ENCODE results near the gene LCAT. TPM values are rescaled to one million over a fixed set of nuclear protein-coding genes. Genes with fewer than 3 reads are reported as not detected.
"Not testable (repeated sequence)": the region's sequence is repeated elsewhere in the genome, so short reads cannot be mapped to it uniquely, and the experiment has no call there.

The LCAT gene
- total RNA-seq, 1 donor from 2014 or later = 6.5 TPM

DNA sequence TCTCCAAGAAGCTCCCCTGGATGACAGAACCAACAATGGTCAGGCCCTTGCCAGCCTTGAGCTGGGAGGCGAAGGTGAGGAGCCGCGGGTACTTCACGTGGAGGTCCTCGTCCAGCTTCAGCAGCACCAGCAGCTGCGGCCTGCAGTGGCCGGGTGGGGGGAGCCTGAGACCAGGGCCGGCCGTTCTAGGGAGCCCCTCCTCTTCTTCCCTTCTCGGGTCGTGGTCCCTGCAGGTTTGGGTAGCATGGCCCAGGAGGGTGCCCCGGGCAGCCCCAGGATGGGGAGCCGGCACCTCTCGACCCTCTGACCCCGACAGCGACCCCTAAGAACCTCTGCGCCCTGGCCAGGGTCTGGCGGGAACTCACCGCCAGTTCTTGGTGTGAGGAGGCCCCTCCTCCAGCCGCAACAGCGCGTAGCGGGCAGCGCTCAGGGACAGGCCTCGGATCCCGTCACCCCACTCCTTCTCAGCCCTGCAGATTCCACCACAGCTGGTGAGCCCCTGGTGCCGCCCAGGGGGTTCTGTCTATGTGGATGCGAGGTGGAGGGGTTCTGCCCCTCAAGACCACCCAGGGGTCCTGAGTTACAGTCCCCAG is 3.1 kb upstream of the LCAT start:
- no peak for DNase-seq

DNA sequence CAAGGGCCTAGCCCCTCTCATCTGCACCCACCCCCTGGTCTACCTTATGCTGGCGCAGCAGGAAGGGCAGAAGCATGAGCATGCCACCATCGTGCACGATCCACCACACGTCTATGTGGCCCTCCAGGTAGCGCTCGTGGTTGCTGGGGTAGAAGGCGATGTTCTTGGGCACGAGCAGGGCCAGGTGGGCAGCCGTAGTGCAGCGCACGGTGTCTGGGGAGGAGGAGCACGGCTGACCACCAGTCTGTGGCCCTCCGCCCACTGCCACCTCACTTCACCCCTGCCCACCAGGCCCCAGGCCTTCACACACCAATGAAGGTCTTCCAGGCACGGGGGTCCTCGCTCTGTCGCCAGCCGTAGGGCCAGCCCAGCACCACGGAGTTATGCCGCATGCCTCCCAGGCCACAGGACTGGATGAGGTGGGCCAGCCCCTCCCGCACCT is 2.2 kb upstream of the LCAT start:
- no peak for DNase-seq

DNA sequence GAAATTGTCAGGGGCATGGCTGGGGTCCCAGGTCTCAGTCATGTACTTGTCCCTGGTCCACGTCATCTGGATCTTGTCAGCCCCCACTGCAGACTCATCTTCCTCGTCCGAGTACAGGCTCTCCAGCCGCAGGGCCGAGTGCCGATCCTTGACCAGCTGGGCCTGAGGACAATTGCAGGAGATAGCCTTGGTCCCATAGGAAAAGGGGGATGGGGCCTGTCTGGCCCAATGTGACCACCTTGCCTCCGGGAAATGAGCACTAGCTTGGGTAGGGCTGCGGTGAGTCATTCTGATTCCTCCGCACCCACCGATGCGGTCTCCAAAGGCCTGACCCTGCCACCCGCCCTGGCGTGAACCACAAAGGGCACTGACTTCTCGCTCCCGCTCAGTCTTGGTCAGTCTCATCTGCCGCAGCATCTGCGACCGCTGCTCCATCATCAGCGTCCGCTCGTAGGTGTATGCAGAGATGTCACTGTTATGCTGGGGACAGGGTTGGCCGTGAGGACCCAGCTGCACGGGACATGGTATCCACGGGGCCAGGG is 1.5 kb upstream of the LCAT start:
- DNase-seq = no peak

DNA sequence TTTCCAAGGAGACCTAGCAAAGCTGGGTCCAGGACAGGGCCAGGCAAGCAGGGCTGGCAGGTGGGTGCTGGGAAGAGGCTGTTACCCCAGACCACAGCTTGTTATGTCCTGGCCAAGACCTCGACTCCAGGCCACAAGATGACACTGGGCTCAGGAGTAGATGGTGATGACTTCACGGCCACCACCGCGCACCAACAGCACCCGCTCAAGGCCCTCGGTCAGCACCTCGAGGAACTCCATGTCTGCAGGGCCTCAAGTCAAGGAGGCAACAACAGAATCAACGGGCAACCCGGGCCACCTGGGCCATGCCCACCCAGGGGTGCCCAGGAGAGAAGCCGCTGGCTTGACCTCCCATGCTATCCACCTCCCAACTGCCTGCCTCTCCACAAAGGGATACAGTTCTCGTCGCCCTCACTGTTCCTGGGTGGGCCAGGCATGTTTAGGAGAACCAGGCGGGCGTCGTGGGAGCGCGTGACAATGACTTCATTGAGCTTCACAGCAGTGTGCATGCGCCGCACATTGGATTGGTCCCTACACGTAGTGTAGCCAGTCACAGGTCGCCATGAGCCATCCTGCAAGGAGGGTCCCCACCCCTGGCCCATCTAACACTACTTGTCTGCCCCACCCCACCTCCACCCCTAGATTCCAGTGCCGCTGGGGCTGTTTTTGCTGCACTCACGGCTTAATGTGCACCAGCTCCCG is 921 bp upstream of the LCAT start:
- no peak for DNase-seq

DNA sequence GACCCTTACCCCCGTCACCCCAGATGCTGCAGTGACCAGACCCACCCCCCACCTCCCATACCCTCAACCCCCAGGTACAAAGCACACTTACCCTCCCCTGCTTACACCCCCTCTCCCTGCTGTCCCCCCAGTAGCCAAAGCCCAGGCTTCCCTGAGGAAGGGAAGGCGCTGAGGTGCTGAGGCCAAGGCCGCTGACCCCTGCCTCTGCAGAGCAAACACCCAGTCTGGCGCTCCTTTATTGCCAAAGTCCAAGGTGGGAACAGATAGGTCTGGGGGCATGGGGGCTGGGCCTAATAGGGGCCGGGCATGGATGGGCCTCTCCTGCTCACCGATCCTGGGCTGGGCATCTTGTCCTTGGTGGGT is 683 bp downstream of the LCAT start:
- DNase-seq = no peak

DNA sequence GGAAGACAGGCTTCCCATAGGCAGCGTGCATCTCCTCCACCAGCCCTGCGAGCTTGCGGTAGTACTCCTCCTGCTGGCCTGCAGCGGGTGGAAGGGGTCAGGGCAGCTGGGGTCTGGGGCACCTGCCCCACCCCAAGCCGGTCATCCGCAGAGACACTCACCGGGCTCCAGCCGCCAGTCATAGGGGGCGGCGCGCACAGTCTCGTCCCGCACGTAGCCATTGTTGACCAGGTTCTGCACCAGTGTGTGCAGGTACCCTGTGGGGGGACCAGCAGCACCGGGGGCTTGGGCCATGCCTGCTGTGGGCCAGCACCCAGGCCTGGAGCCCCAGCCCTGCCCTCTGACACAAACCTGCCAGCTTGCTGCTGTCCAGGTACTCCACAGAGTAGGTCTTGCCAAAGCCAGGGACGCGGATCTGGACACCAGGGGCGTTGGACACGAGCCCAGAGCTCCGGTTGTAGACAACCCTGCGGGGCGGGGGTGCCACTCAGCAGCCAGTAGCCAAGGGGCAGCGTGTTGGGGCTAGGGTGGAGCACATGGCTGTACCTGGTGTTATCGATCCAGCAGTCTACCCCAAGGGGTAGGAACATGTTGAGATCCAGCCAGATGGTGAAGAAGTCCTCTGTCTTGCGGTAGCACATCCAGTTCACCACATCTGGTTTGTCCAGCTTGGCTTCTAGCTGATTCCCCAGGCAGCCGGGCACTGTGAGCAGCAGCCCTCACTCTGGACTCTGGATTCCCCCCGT is 1.2 kb downstream of the LCAT start:
- DNase-seq = no peak

DNA sequence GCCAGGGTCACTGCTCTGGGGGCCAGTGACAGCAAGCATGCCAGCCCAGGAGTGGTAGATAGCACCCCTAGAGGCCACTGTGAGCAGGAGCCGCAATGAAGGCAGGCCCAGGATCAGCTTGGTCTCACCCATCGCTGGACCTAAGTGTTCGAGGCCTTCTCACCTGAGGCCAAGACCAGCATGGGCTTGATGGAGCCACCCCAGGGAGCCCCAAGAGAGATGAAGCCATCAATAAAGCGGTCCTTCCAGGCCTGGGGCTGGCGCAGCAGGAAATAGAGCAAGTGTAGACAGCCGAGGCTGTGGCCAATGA is 1.8 kb downstream of the LCAT start:
- DNase-seq = peak; percentile 68

DNA sequence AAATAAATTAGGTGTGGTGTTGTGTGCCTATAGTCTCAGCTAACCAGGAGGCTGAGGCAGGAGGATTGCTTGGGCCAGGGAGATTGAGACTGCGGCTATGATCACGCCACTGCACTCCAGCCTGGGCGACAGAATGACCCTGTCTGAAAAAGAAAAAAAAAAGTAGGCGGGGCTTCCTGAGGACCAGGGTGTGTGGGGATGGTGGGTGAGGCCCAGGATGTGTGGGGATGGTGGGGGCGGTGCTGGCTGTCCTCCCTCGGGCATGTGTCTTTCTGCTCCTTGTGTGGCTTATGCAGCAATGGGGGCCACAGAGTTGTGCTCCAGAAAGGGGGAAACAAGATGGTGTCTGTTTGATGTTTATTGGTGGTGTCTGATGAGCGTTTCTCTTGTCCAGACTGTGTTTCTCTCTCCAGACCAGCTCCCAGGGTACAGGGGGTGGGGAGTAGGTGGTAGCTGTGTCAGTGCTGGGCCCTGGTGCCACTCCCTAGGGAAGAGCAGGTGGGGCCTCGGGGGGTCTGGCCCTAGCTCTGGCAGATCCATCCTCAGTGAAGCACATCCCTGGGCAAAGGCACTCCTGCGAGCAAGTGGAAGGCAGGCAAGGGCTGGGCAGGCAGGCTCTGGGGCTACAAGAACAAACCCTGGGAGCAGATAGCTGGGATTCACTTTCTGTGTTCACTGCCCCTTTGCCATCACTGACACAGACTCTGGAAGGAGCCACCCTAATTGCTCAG is 2.3 kb downstream of the LCAT start:
- DNase-seq = no peak

DNA sequence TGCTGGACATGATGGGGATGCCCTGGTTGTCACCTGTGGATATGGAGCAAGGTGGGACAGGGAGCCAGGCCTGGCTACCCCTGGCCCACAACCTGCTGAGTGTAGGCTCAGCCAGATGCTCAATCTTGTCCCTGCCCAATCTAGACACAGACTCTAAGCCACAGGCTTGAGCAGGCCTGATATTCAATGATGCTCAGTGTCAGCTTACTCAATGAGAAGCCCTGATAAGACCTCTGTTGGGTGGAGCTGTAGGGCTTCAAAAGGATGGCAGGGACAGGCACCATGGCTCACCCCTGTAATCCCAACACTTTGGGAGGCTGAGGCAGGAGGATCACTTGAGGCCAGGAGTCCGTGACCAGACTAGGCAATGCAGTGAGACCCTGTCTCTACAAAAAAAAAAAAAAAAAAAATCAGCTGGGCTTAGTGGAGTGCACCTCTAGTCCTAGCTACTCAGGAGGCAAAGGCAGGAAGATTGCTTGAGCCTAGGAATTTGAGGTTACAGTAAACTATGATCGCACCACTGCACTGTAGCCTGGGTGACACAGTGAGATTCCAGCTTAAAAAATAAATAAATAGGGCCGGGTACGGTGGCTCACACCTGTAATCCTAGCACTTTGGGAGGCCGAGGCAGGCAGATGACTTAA is 3.4 kb downstream of the LCAT start:
- DNase-seq = no peak

DNA sequence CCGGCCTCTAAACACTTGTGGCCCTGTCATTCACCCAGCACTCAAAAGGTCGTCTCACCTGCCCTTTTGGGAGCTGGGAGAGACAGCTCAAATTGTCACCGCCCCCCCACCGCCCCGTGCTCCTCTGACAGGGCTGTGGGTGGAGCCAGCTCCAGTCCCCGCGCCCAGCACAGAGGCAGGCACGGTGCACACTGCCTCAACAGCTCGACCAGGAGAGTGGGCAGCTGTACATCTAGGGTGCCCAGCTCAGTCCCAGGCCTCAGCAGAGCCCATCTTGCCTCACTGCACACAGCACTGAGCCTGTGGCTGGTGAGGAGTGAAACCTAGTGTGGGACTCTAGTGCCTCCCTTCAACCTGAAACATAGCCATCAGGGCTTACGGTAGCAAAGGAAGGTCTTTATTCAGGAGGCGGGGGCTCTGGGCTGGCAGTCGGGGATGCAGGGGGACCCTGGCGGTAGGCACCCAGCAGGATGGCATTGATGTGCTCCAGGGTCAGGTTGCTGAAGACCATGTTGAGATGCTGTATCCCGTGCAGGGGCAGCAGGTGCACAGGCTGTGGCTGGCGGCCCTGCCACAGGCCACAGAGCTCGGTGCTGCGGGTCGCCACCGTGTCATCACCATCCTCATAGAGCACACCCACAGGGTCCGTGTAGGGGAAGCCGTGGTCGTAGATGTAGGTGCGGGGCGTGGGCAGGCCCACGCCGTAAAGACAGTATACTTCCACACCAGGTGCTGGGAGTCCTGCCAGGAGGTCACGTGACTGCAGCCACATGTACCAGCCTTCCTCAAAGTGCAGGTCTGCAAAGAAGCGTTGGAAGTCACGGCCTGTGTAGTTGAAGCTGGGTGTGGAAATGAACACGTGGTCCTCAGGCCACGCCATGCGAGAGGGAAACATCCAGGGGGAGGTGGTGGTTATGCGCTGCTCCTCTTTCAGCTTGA is 4.1 kb downstream of the LCAT start:
- no peak for DNase-seq

DNA sequence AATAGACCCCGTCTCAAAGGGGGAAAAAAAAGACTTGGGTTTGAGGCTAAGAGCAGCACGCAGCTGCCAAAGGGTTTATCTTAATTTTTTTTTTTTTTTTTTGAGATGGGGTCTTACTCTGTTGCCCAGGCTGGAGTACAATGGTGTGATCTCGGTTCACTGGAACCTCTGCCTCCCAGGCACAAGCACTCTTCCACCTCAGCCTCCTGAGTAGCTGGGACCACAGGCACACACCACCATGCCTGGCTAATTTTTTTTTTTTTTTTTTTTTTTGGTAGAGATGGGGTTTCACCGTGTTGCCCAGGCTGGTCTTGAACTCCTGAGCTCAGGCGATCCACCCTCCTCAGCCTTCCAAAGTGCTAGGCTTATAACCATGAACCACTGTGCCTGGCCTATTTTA is 6.2 kb downstream of the LCAT start:
- not testable (repeated sequence) for DNase-seq

DNA sequence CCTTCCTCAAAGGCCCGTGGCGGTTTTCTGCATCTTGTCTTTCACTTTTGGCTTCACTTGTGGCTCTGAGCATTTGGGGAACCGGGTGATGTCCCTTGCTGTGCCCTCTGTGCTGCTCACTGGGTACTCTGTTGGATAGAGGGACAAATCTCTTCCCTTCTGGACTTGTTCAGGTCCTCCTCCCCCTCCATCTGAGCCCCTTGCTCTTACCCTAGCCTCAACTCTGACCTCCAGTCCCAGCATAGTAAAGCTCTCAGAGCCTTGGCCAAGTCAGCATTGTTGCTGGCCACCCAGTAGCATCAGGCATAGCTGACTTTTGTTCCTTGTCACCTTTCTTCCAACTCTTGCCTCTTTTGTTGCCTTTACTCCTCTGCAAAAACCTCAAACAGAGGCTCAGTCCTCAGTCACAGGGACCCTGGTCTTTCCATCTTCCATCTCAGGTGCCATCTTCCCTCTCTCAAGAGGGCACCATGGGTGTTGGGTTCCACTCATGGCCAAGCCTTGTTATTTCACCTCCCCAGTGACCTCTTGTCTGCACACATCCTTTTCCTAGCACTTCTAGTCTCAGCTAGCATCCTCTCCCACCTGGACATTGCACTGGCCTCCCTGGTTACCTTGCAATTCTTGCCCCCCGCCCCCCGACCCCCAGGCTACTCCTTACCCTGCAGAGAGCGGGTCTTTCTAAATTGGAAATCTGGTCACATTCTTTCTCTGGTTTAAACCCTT is 6.9 kb downstream of the LCAT start:
- DNase-seq = no peak

DNA sequence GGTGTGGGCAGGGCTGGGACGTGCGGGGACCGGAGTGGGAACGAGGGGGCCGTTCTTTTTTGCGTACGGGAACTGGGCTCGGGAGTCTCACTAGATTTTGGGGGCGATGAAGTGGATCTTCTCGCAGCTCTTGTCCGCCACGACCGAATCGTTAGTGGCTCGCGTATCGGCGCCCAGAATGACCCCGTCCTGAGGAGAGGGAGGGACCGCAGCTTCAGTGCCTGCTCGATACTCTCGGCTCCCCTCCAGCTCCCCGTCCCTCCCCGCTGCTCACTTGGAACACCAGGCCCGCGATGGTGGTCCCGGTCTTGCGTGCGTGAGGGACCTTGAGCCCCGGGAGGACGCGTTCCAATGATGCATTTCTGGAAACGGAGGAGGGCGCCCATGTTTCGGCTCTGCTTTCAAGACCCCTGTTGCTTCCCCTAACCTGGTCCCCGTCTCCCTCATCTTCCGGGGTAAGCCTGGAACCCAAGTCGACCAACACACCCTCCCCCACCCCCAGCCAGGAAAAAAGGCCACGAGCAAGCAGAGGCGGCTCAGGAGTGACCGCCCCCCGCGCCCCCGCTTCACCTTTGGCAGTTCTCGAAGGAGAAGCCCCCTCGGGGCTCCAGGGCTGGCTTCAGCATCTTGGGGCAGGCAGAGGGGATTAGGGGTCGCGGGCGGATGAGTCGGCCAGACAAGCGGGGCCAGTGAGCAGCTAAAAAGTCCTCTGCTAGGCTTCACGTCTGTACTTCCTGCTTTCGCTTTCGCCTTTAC is 7.6 kb downstream of the LCAT start, which contains the start of gene PSMB10:
Gene PSMB10 (minus strand): TSS at position 727 of the 756 bp plus-strand sequence. CDS start 101 bp downstream, at position 626.
- peak; percentile 68 for DNase-seq

DNA sequence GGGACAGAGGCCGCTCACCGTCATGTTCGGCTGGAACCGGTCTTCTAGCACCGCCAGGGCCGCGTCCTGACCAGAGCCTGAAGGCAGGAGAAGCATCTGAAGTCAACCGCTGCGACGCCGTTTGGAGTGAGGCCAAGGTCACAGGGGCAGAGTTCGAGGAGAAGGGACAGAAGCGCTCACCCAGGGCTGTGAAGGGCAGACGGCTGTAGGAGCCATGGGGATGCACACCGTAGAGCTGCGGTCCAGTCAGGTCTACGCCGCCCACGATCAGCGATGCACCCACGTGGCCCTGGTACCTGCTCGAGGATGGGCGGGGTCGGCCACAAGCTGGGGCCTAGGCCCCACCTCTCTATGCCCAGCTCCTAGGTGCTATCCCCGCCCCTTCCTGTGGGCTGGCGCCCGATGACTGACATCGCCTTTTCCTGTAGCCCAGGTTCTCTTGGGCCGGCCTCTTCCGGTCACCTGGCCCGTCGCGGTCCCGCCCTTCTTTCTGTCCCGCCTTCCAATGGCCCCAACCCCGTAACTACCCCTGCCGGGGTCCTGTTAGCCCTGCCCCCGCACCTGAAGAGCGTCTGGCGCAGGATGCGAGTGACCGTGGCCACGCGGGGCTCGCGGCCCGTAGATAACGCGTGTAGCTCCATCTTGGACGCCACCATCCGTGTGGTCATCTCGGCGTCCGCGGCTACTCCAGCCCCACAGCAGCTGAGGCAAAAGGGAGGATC is 8.4 kb downstream of the LCAT start:
- peak; percentile 93 for DNase-seq

DNA sequence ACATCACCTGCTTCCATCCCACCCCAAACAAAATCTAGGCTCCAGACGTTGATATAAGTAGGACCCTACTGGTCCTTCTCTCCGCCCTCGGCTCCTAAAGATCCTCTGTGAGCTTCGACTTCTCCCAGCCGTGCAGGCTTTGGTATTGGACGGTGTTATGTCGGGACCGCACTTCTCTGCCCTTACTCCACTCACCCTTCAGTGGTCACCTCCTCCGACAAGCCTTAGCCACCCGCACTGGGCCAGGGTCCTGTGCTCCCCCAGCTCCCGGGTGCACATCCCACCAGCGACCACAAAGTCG is 8.9 kb downstream of the LCAT start:
- no peak for DNase-seq

DNA sequence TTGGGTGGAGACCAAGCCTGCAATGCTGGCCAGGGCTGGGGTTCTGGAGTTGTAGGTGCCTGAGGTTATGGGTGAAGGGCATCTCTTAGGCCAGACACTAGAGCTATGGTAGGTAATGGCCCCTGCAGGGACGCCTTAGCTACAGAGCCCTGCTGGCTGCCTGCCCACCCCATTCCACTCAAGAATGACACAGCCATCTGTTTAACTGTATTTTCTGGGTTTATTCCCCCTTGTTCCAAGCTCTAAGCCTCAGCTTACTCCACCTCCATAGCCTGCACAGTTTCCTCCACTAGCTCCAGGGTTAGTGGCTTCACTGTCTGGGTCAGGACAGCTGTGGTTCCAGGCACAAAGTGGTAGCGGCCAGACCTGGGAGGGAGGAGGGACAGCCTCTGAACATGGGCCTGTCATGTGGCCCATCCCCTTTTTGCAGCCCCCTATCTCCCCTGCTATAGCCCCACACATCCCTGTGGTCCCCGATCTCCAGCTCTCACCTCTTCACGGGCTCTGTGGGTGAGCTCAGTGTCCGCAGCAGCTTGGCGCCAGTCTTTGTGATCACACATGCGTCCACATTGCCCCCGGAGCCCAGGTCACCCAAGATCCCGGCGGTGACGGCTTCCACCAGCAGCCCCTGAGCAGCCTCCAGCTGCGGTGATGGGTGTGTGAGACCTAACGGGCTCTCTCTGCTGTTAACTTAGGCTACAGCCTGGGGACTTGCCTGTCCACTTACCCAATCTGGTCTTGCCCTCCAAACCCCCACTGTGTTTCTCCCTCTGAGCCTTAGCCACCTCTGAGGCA is 9.4 kb downstream of the LCAT start:
- DNase-seq = no peak

DNA sequence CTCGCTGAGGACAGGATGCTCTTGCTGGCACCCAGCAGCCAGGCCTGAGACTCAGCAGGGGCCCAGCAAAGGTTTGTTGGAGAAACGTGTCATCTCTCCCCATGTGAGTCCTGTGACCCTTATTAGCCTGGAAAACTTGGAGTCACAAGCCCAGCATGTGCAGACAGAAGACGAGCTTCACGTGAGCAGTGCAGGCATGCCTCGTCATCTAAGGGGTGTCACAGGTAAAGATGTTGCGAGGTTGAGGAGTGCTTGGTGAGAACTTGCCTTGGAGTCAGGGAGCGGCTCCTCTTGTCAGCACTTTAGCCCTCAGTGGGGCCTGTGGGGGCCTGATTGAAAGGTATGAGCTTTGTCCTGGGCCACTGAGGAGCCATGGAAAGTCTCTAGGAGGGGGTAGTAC is 10.1 kb downstream of the LCAT start:
- no peak for DNase-seq

DNA sequence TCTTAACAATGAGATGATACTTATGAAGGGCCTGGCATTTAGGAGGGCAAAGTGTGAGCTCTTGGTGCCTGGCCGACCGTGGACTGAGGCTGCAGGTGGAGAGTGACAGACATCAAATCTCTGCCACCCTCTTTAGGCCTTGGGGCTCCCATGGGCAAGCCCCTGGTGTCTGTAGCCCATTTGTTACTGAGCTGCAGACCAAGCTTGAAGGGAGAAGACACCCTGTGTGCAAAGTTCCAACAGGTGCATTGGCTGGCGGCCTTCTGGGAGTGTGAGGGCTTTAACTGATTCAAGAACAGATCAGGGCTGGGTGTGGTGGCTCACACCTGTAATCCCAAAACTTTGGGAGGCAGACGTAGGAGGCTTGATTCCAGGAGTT is 11.5 kb downstream of the LCAT start:
- no peak for DNase-seq

Data from dermis blood vessel endothelial cell (primary cell).